ENCODE measurements around the gene TBC1D2.
"Not testable (repeated sequence)": the region's sequence is repeated elsewhere in the genome, so short reads cannot be mapped to it uniquely, and the experiment has no call there.

Gene TBC1D2

GRCh38 chr9:98271479-98271878 lies 16.0 kb upstream of the TBC1D2 start:
- no peak for DNase-seq (ENCODE audit: low read depth in 2 of 2)

GRCh38 chr9:98270284-98270683 lies 14.8 kb upstream of the TBC1D2 start:
- DNase-seq (ENCODE audit: low read depth in 2 of 2), result not testable (repeated sequence)

DNA sequence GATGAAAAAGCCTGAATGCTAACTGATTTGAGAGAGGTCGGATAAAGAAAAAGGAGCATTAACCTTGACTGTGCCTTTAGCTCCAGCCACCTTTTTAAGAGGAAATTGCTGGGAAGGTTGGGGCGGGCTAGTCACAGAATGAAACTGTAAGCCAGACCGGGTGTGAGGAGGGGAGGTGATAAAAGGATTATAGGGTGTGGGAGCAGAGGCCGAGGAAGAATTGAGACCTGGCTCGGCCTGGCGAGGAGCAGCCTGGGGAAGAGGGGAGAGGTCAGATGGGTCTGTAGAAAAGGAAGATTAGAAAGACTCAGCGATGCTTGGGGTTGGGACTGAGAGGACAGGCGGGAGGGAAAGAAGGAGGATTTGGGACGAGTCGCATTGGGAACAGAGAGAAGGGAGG lies 14.2 kb upstream of the TBC1D2 start:
- DNase-seq (ENCODE audit: low read depth in 2 of 2), result not testable (repeated sequence)

DNA sequence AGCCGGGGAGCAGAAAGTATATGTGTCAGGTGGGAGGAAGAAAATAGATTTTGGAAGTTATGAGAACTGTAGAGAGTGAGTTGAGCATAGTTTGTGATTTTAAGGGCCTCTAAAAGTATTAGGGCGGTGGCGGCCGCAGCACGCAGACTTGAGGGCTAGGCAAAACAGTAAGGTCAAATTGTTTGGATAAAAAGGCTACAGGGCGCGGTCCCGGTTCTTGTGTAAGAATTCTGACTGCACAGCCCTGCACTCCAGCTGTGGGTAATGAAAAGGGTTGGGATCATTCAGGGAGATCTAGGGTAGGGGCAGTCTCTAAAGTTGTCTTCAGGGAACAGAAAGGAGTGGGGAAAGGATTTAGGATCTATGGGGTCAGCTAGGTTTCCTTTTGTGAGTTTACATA lies 12.1 kb upstream of the TBC1D2 start:
- not testable (repeated sequence) for DNase-seq (ENCODE audit: low read depth in 2 of 2)

DNA sequence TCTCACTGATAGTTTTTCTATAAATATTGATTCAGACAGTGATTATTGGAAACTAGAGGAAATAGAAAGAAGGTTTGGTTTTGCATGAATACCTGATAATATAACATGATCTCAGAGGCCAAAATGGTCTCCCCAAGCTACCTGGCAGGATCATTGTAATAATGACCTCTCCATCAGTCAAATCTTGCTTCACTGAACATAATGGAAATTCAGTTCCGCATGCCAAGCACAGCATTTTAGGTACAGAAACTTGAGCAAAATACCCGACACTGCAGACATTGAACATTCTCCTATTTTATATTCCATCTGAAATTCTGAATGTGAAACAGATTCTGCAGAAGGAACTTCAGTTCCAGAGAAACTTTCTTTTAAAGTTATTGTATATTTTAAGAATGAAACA lies 9.1 kb upstream of the TBC1D2 start:
- DNase-seq (ENCODE audit: low read depth in 2 of 2), result no peak

DNA sequence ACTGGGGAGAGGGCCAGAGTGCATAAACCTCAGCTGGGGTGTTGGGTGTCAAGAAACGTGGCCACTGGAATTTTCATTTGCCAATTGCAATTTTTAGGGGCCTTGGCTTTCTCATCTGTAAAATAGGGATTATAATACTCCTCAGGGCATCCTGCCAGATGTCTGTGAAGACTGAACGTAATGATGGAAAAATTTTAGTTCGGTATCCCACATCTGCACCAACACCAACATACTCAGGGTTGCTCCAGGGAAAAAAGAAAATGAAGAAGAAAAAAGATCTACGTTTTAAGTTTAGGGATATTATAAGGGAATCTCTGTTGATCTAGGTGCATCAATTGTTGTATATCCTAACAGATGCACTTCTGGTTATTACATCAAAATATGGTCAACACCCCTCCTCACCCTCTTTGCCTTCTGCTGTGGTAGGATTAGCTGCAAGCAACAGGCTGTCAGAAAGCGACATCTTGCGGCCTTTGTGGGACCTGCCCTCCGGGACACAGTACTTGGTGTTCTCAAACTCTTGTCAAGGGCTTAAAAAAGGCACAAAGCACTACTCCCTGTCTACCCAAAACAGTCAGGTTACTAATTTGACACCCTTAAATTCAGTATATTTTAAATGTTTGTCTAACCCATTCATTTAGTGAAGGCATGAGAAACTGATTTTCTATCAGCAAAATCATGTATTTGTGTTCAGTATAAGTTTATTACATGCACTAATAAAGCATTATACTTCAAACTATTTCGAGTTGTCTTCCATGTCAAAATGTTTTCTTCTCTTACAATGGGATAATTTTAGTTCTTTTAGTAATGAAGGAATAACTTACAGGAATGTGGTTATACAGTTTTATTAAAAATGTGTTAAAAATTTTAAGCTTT lies 8.3 kb upstream of the TBC1D2 start:
- peak; percentile 43 to 73 for DNase-seq (ENCODE audit: low read depth in 2 of 2)

DNA sequence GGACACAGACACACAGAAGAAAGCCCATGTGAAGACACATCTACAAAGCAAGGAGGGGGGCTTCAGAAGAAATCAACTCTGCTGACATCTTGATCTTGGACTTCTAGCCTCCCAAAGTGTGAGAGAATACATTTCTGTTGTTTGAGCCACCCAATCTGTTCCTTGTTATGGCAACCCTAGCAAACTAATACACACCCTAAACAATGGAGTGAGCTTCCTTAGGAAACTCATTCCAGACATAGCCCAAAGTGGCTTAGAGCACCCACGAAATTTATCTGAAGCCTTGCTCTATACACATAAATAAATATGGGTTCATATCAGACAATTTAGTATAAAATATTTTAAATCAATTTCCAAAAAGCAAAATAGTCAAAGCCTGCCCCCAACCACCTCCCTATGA lies 7.6 kb upstream of the TBC1D2 start:
- DNase-seq (ENCODE audit: low read depth in 2 of 2), result no peak

GRCh38 chr9:98262056-98262455 lies 6.6 kb upstream of the TBC1D2 start:
- DNase-seq (ENCODE audit: low read depth in 2 of 2), result no peak

DNA sequence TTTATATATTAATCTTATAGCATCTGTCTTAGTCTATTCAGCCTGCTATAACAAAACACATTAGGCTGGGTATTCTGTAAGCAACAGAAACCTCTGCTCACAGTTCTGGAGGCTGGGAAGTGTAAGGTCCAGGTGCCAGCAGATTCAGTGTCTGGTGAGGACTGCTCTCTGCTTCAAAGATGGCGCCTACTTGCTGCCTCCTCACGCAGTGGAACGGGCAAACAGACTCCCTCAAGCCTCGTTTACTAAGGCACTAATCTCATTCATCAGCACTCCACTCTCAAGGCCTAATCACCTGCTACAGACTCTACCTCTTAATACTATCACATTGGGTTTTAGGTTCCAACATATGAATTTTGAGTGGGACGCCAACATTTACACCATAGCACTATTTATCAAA lies 5.2 kb upstream of the TBC1D2 start:
- no peak for DNase-seq (ENCODE audit: low read depth in 2 of 2)

DNA sequence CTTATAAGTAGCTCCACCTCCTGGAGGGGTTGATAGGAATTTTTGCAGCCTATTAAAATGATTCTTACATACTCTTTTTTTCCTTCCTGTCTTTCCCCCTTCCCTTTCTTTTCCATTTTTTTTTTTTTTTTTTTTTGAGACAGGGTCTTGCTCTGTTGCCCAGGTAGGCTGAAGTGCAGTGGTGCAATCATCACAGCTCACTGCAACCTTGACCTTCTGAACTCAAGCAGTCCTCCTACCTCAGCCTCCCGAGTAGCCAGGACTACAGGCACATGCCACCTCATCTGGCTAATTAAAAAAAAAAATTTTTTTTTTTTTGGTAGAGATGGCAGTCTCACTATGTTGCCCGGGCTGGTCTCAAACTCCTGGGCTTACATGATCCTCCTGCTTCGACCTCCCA lies 4.3 kb upstream of the TBC1D2 start:
- DNase-seq (ENCODE audit: low read depth in 2 of 2), result no peak

DNA sequence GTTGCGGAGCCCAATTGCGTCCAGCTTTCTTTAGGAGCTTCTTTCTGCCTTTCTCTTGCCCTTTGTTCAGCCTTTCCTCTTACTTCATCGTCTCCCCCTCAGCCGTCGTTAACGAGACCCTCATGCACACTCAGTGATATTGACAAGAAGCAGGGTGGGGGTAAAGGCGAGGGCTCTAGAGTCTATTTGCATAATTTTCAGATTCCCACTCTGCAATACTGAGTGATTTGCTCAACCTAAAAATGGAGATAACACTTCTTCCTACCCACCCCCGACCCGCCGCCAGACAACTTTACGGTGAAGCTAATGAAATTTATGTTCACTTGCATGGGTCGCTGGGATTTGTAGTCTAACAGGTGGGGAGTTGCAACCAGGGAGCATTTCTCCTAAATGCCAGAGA lies 1.3 kb upstream of the TBC1D2 start:
- no peak for DNase-seq (ENCODE audit: low read depth in 2 of 2)

GRCh38 chr9:98255061-98255577 lies 330 bp downstream of the TBC1D2 start:
- no peak for DNase-seq (ENCODE audit: low read depth in 2 of 2)

GRCh38 chr9:98254228-98255060 lies 1.0 kb downstream of the TBC1D2 start:
- DNase-seq (ENCODE audit: low read depth in 2 of 2), result no peak

GRCh38 chr9:98253565-98253964 lies 1.9 kb downstream of the TBC1D2 start:
- no peak for DNase-seq (ENCODE audit: low read depth in 2 of 2)

GRCh38 chr9:98251551-98251950 lies 3.9 kb downstream of the TBC1D2 start:
- DNase-seq (ENCODE audit: low read depth in 2 of 2), result no peak

DNA sequence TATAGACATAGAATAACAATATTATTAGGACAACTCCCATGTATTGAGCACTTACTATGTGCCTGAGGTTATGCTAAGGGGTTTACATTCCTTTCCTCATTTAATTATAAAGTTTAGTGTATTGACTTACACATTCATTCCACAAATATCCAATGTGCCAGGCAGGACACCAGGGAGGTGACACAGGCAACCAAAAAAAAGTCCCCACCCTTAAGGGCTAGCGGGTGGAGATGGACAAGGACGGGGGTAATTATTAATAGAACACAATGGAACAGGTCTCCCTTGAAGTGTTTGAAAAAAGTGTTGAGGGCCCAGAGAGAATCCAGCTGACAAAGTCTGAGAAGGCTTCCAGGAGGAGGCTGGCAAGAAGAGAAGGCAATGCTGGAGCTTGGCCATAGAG lies 5.7 kb downstream of the TBC1D2 start:
- no peak for DNase-seq (ENCODE audit: low read depth in 2 of 2)

- DNase-seq (ENCODE audit: low read depth in 2 of 2), result no peak
These were observed 6.5 kb downstream of the TBC1D2 start for GRCh38 chr9:98248737-98249474.

- DNase-seq (ENCODE audit: low read depth in 2 of 2), result no peak
These were observed 7.4 kb downstream of the TBC1D2 start for GRCh38 chr9:98247831-98248657.

DNA sequence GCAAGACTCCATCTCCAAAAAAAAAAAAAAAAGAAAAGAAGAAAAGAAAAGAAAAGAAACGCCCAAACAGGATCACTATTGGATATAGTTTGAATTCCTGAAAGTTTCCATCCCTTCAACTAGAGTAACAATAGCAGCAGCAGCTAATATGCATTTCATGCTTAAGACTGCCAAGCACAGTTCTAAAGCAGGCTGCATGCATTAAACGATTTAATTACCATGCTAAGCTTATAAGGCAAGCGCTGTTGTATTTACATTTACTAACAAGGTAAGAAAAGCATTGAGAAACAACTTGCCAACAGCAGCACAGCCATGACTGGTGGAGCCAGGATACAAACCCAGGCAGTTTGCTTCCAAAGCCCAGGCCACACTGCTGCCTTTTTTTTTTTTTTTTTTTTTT lies 13.0 kb downstream of the TBC1D2 start:
- DNase-seq (ENCODE audit: low read depth in 2 of 2), result no peak

- no peak for DNase-seq (ENCODE audit: low read depth in 2 of 2)
These were observed 13.8 kb downstream of the TBC1D2 start for GRCh38 chr9:98241357-98242300.
